Upper lobe of right lung (tissue), 1 donor: Measurements from ENCODE around the gene MRPL4. TPM values are rescaled to one million over a fixed set of nuclear protein-coding genes. Genes with fewer than 3 reads are reported as not detected.
A peak's percentile ranks its signal among the peaks of the same experiment; 100 is the strongest.

Source experiments
- ATAC-seq: fragments of 200-7000 bp; cut with Tn5 transposase; one replicate; pipeline ENCODE4 v1.9.1; 2020; ENCODE audit warnings: mild to moderate bottlenecking, moderate library complexity
- DNase-seq: peaks from one replicate; pipeline ENCODE4 v3.0.0-alpha.2; 2020
- H3K27ac ChIP-seq: fragments of 200-600 bp; one replicate; pipeline ENCODE4 v1.8.0; 2022
- H3K27me3 ChIP-seq: fragments of 200-600 bp; one replicate; pipeline ENCODE4 v1.8.0; 2022; ENCODE audit warnings: mild to moderate bottlenecking
- H3K36me3 ChIP-seq: fragments of 200-600 bp; one replicate; pipeline ENCODE4 v1.8.0; 2022
- H3K4me1 ChIP-seq: fragments of 200-600 bp; one replicate; pipeline ENCODE4 v1.8.0; 2022
- H3K4me3 ChIP-seq: fragments of 200-600 bp; one replicate; pipeline ENCODE4 v1.8.0; 2022; ENCODE audit warnings: mild to moderate bottlenecking
- H3K9me3 ChIP-seq: fragments of 200-600 bp; one replicate; pipeline ENCODE4 v1.8.0; 2022
- intact Hi-C: fragments of 100-400 bp; cut with DNase I; formaldehyde crosslinking; loops from one replicate; pipeline ENCODE4 v1.11.0; 2022
- total RNA-seq: library from RNA; stranded (reverse); fragmentation: NEBNext Ultra II Directional; extraction: Animal tissue kit (Norgen Biotek cat#: 25700); gene quantifications from one replicate; pipeline ENCODE4 v1.2.1, GENCODE V29; 2021
- TF ChIP-seq, protein P1 (sequence below): fragments of 200-600 bp; IDR thresholded peaks from one replicate; pipeline ENCODE4 v1.8.0; 2022; ENCODE audit warnings: antibody characterized with exemption
- donor health status: DM: no; HTN: yes; CAD: no; lungs with severe emphysema.

Gene MRPL4
- total RNA-seq, 1 donor from 2014 or later: 41.5 TPM

DNA sequence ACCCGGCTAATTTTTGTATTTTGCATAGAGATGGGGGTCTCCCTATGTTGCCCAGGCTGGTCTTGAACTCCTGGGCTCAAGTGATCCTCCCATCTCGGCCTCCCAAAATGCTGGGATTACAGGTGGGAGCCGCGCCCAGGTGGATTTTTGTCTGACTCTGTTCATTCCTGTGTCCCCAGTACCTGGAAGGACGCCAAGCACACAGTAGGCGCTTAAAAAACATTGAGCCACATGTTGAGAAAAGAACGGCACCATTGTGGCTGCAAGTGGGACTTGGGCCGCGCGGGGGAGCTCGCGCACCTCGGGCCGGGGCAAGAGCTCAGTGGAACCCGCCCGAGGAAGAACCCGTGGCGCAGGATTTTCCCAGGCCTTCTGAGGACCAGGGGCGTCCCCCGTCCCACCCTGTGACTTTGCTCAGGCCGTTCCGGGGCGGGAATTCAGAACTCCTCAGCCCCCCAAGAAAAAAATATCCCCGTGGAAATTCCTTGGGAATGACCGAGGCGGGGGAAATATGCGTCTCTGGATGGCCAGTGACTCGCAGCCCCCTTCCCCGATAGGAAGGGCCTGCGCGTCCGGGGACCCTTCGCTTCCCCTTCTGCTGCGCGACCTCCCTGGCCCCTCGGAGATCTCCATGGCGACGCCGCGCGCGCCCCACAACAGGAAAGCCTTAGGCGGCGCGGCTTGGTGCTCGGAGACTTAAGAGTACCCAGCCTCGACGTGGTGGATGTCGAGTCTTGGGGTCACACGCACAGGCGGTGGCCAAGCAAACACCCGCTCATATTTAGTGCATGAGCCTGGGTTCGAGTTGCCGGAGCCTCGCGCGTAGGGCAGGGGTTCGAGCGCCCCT lies 17.5 kb downstream of the MRPL4 start:
- Histone ChIP-seq H3K36me3 (peaks cover 7% of the 10 kb centered on the region), H3K4me1 (peaks cover 11% of the 10 kb centered on the region), H3K9me3 (no peaks in the 10 kb centered on the region), H3K27ac (peak overlapping the region; percentile 95), H3K4me3 (peak overlapping the region; percentile 80), H3K27me3 (no peaks in the 10 kb centered on the region)
- peak; percentile 94 for DNase-seq
- intact Hi-C loops: loop anchor here (2.0 kb wide), 1 partner anchor 119 kb away; no protein-coding TSS in a partner anchor
- peak; percentile 81 for ATAC-seq
- TF ChIP-seq, protein P1, sequence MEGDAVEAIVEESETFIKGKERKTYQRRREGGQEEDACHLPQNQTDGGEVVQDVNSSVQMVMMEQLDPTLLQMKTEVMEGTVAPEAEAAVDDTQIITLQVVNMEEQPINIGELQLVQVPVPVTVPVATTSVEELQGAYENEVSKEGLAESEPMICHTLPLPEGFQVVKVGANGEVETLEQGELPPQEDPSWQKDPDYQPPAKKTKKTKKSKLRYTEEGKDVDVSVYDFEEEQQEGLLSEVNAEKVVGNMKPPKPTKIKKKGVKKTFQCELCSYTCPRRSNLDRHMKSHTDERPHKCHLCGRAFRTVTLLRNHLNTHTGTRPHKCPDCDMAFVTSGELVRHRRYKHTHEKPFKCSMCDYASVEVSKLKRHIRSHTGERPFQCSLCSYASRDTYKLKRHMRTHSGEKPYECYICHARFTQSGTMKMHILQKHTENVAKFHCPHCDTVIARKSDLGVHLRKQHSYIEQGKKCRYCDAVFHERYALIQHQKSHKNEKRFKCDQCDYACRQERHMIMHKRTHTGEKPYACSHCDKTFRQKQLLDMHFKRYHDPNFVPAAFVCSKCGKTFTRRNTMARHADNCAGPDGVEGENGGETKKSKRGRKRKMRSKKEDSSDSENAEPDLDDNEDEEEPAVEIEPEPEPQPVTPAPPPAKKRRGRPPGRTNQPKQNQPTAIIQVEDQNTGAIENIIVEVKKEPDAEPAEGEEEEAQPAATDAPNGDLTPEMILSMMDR: peak; percentile 95

DNA sequence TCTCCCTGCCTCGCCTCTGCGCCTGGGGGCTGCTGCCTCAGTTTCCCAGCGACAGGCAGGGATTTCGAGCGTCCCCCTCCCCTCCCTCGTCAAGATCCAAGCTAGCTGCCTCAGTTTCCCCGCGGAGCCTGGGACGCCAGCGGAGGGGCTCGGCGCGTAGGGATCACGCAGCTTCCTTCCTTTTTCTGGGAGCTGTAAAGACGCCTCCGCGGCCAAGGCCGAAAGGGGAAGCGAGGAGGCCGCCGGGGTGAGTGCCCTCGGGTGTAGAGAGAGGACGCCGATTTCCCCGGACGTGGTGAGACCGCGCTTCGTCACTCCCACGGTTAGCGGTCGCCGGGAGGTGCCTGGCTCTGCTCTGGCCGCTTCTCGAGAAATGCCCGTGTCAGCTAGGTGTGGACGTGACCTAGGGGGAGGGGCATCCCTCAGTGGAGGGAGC lies 18.2 kb downstream of the MRPL4 start:
- Histone ChIP-seq H3K4me3 (peak overlapping the region; percentile 80), H3K9me3 (no peaks in the 10 kb centered on the region), H3K4me1 (peaks cover 16% of the 10 kb centered on the region), H3K27ac (peak overlapping the region; percentile 95), H3K36me3 (peaks cover 14% of the 10 kb centered on the region), H3K27me3 (no peaks in the 10 kb centered on the region)
- DNase-seq (peak; percentile 93), ATAC-seq (peak; percentile 76)
- intact Hi-C loops: no loop called here
- TF ChIP-seq, protein P1: no peak

GRCh38 chr19:10270616-10271394 lies 18.8 kb downstream of the MRPL4 start, which contains the start of gene ICAM1:
TSS of gene ICAM1 (plus strand) at chr19:10271120. CDS start at chr19:10271160, 40 bp downstream.
- H3K4me1 ChIP-seq: peaks cover 18% of the 10 kb centered on the region

DNA sequence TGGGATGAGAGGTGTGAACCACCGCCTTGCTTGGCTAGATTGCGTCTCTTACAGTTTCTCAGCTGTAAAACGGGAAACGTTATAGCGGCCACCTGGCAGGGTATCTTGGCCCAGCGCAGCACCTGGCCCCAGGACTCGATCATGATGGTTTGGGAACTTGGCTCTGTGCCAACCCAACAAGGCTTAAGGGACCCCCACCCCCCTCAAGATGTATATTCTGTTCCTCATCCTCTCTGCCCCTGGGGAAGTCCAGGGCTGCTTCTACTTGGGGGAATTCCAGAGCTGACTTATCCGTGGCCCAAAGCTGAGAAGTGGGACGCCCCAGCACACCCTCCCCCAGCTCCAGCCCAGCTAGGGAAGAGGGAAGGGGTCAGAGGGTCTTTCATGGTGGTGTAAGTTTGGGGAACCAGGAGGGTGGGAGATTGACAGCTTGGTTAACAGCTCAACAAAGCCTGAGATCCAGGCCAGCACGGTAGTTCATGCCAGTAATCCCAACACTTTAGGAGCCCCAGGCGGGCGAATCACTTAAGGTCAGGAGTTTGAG lies 19.6 kb downstream of the MRPL4 start:
- Histone ChIP-seq H3K36me3 (peaks cover 28% of the 10 kb centered on the region), H3K4me3 (peak overlapping the region; percentile 80), H3K27me3 (no peaks in the 10 kb centered on the region), H3K4me1 (peaks cover 18% of the 10 kb centered on the region), H3K27ac (peak overlapping the region; percentile 95), H3K9me3 (no peaks in the 10 kb centered on the region)
- intact Hi-C loops: no loop called here
- no peak for DNase-seq
- TF ChIP-seq, protein P1: no peak
- ATAC-seq: no peak

More at GRCh38 chr19:10270616-10271394, 18.8 kb downstream of the MRPL4 start, which contains the start of gene ICAM1:
- DNase-seq (peak; percentile 95), ATAC-seq (peak; percentile 81)
- Histone ChIP-seq H3K9me3 (no peaks in the 10 kb centered on the region), H3K27ac (peak within 1 kb of the TSS; percentile 95), H3K4me3 (peak within 1 kb of the TSS; percentile 80), H3K36me3 (peaks cover 20% of the 10 kb centered on the region), H3K27me3 (no peaks in the 10 kb centered on the region)
- TF ChIP-seq, protein P1: no peak
- intact Hi-C loops: no loop called here

DNA sequence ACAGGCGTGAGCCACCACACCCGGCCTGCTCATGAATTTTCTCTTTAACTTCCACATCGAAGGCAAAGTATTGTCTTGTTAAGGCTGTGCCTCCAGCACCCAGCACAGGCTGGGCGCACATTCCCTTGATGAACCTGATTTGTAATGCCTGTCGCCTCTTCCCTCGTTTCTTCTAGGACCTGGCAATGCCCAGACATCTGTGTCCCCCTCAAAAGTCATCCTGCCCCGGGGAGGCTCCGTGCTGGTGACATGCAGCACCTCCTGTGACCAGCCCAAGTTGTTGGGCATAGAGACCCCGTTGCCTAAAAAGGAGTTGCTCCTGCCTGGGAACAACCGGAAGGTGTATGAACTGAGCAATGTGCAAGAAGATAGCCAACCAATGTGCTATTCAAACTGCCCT lies 22.6 kb downstream of the MRPL4 start:
- peaks cover 22% of the 10 kb centered on the region for H3K4me1 ChIP-seq
- peaks cover 58% of the 10 kb centered on the region for H3K36me3 ChIP-seq
- no peak for DNase-seq
- peak overlapping the region; percentile 60 for H3K27ac ChIP-seq
- ATAC-seq: no peak
- no peaks in the 10 kb centered on the region for H3K9me3 ChIP-seq
- intact Hi-C loops: no loop called here
- TF ChIP-seq, protein P1: no peak
- H3K4me3 ChIP-seq: peak overlapping the region; percentile 80
- no peaks in the 10 kb centered on the region for H3K27me3 ChIP-seq
